ENCODE results near the gene SAMD11.

GRCh38 chr1:981955-982558, 58.3 kb downstream of the SAMD11 start, which contains the start of gene PERM1:
- TF ChIP-seq, protein P1, sequence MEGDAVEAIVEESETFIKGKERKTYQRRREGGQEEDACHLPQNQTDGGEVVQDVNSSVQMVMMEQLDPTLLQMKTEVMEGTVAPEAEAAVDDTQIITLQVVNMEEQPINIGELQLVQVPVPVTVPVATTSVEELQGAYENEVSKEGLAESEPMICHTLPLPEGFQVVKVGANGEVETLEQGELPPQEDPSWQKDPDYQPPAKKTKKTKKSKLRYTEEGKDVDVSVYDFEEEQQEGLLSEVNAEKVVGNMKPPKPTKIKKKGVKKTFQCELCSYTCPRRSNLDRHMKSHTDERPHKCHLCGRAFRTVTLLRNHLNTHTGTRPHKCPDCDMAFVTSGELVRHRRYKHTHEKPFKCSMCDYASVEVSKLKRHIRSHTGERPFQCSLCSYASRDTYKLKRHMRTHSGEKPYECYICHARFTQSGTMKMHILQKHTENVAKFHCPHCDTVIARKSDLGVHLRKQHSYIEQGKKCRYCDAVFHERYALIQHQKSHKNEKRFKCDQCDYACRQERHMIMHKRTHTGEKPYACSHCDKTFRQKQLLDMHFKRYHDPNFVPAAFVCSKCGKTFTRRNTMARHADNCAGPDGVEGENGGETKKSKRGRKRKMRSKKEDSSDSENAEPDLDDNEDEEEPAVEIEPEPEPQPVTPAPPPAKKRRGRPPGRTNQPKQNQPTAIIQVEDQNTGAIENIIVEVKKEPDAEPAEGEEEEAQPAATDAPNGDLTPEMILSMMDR (IDR thresholded peaks at IDR 0.05 in 2 of 3, conservative IDR thresholded peaks at IDR 0.05 in 1 of 3; ENCODE audit: control insufficient read depth in 2 of 3, extremely low read depth in 1 of 3, insufficient read depth in 1 of 3, low read depth in 3 of 3, low read length in 3 of 3), result no peak
- TF ChIP-seq SIN3A (IDR thresholded peaks at IDR 0.05; ENCODE audit: low read depth, low read length), result no peak
- no peak for TF ChIP-seq NFYB (IDR thresholded peaks at IDR 0.05; ENCODE audit: insufficient read depth, low read depth, low read length)
- TF ChIP-seq NFIC (IDR thresholded peaks at IDR 0.05; ENCODE audit: low read depth, low read length), result no peak
- TF ChIP-seq EP300 (IDR thresholded peaks at IDR 0.05; ENCODE audit: borderline replicate concordance in 1 of 2, control insufficient read depth in 1 of 2, low read depth in 2 of 2, low read length in 2 of 2), result no peak
- no peak for TF ChIP-seq KDM1A (IDR thresholded peaks at IDR 0.05; ENCODE audit: borderline replicate concordance)
- TF ChIP-seq POLR2AphosphoS5 (IDR thresholded peaks at IDR 0.05; ENCODE audit: low read length), result no peak
- no peak for TF ChIP-seq ZNF274 (IDR thresholded peaks at IDR 0.05; ENCODE audit: insufficient read depth, insufficient read length)
- TF ChIP-seq FOXK2 (IDR thresholded peaks at IDR 0.05), result no peak
- no peak for TF ChIP-seq PML (IDR thresholded peaks at IDR 0.05; ENCODE audit: low read length)
